AG04450 (cell line): ENCODE data around the gene PGM2L1. TPM values are rescaled to one million over a fixed set of nuclear protein-coding genes. Genes with fewer than 3 reads are reported as not detected.

ENCODE experiments used
- CTCF ChIA-PET: fragments of 300-600, 350-600 bp; formaldehyde crosslinking; extraction: SDS; loops from one replicate; lab custom pipeline; 2022; ENCODE audit warnings: antibody characterized with exemption, inconsistent platforms; lab: Charles Lee
- POLR2A ChIA-PET: fragments of 350-600 bp; formaldehyde crosslinking; extraction: SDS; loops from one replicate; lab custom pipeline; 2021; ENCODE audit warnings: antibody characterized with exemption, inconsistent platforms; lab: Yijun Ruan, JAX
- DNase-seq: peaks from one replicate; pipeline ENCODE4 v3.0.0-alpha.2; 2011; ENCODE audit warnings: low read depth, low spot score
- H3K27ac ChIP-seq: one replicate; pipeline ENCODE4 v1.5.1; 2012; ENCODE audit warnings: low read depth, low read length, control low read depth
- H3K27me3 ChIP-seq: one replicate; pipeline ENCODE4 v1.6.0; 2012; ENCODE audit warnings: low read length; ENCODE audit not compliant: control insufficient read depth, insufficient read depth
- H3K4me3 ChIP-seq: 2 replicates; pipeline ENCODE4 v1.5.1; 2011; ENCODE audit warnings: mild to moderate bottlenecking, low read depth, low read length, control low read depth
- H3K9me3 ChIP-seq: 2 replicates; pipeline ENCODE4 v1.5.1; 2012; ENCODE audit warnings: low read length; ENCODE audit not compliant: control insufficient read depth, insufficient read depth
- polyA plus RNA-seq: library from polyadenylated mRNA; depleted of rRNA; stranded (reverse); fragments of >200 nt; gene quantifications from 2 replicates; pipeline ENCODE4 v1.2.3, GENCODE V29; 2011
- TF ChIP-seq, protein P1 (sequence below): IDR thresholded peaks from 2 replicates; pipeline ENCODE4 v1.5.1; 2011; ENCODE audit warnings: low read depth, low read length, control low read depth, inconsistent platforms

PGM2L1 gene
- polyA plus RNA-seq, 1 experiment: 2.6 TPM

GRCh38 chr11:74392256-74392655 lies 6.0 kb downstream of the PGM2L1 start:
- no peaks in the 10 kb centered on the region for H3K9me3 ChIP-seq
- no peaks in the 10 kb centered on the region for H3K27me3 ChIP-seq
- no peak overlapping the region for H3K27ac ChIP-seq
- no peak overlapping the region for H3K4me3 ChIP-seq
- POLR2A ChIA-PET: no interaction called here
- CTCF ChIA-PET: interaction anchor here (1.2 to 5.2 kb wide), 2 partner anchors 22 to 59 kb away, joined by 3 to 61 read pairs; no protein-coding TSS in a partner anchor
- no peak for DNase-seq
- TF ChIP-seq, protein P1, sequence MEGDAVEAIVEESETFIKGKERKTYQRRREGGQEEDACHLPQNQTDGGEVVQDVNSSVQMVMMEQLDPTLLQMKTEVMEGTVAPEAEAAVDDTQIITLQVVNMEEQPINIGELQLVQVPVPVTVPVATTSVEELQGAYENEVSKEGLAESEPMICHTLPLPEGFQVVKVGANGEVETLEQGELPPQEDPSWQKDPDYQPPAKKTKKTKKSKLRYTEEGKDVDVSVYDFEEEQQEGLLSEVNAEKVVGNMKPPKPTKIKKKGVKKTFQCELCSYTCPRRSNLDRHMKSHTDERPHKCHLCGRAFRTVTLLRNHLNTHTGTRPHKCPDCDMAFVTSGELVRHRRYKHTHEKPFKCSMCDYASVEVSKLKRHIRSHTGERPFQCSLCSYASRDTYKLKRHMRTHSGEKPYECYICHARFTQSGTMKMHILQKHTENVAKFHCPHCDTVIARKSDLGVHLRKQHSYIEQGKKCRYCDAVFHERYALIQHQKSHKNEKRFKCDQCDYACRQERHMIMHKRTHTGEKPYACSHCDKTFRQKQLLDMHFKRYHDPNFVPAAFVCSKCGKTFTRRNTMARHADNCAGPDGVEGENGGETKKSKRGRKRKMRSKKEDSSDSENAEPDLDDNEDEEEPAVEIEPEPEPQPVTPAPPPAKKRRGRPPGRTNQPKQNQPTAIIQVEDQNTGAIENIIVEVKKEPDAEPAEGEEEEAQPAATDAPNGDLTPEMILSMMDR: no peak

DNA sequence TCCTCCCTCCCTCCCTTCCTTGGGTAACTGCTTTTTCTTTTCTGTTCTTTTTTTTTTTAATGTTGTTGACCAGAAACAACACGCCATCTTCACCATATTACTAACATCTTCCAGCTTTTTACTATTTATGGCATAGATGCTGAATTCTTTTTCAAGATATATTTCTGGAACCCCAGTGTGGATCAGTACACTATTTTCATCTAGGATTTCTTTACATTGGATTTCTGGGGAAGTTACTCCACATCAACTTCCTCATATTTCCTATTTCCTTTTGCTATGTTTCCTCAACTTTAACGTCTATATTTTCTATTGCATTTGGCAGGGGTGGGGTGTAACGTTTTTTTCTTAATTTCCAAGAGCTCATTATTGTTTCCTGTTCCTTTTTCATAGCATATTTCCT lies 7.0 kb downstream of the PGM2L1 start:
- no peak for DNase-seq
- Histone ChIP-seq H3K9me3 (no peaks in the 10 kb centered on the region), H3K27ac (no peak overlapping the region), H3K4me3 (no peak overlapping the region), H3K27me3 (no peaks in the 10 kb centered on the region)
- ChIA-PET POLR2A (no interaction called here), CTCF (interaction anchor here (1.0 to 5.2 kb wide), 4 partner anchors 21 to 135 kb away, joined by 3 to 61 read pairs (median 6); no protein-coding TSS in a partner anchor)
- TF ChIP-seq, protein P1: no peak

DNA sequence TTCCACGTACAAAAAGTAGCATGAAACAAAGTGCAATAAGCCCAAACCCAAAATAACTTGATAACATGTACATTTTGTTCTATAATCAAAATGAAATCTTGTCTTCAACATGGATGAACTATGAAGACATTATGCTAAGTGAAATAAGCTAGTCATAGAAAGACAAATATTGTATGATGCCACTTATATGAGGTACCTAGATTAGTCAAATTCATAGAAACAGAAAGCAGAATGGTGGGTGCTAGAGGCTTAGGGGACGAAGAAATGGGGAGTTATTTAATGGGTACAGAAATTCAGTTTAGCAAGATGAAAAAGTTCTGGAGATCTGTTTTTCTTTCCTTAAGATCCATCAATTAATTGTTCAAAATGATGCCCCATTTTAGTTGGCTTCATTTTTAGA lies 7.5 kb downstream of the PGM2L1 start:
- Histone ChIP-seq H3K4me3 (no peak overlapping the region), H3K9me3 (no peaks in the 10 kb centered on the region), H3K27me3 (no peaks in the 10 kb centered on the region), H3K27ac (no peak overlapping the region)
- TF ChIP-seq, protein P1: no peak
- no peak for DNase-seq
- ChIA-PET CTCF (interaction anchor here (0.7 to 5.2 kb wide), 6 partner anchors 50 to 135 kb away, joined by 3 to 61 read pairs (median 8); no protein-coding TSS in a partner anchor), POLR2A (no interaction called here)

DNA sequence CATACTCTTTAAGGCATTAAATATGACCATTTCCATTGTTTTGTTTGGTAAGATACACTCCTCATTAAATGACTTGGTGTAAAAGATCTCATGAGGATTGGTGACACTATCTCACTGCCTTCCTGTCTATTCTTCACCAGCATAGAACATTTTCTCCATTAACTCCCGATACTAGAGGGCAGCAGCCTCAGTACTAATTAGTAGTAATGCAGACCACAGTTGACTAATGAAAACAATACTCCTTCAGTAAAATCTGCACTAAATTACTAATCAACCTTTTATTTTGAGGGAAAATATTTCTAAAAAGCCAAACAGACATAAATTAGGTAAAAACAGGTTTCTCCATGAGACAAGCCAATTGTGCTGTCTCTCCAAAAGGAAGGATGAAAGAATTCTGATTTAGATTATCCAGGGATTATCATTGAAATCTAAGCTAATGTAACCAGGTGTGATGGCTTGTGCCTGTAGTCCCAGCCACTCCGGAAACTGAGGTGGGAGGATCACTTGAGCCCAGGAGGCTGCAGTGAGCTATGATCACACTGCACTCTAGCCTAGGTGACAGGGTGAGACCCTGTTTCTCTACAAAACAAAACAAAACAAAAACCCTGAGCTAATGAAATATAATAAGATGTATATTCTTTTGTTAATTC lies 9.4 kb downstream of the PGM2L1 start:
- Histone ChIP-seq H3K27ac (no peak overlapping the region), H3K4me3 (no peak overlapping the region), H3K27me3 (no peaks in the 10 kb centered on the region), H3K9me3 (no peaks in the 10 kb centered on the region)
- ChIA-PET POLR2A (interaction anchor here (1.0 kb wide), 1 partner anchor 10 kb away, joined by 8 read pairs; the partner anchor contains the start of gene PGM2L1), CTCF (interaction anchor here (0.6 to 5.2 kb wide), 40 partner anchors 9 to 350 kb away, joined by 3 to 61 read pairs (median 5); partner anchors contain the start of genes LIPT2 and PGM2L1)
- TF ChIP-seq, protein P1: peak; percentile 84
- DNase-seq: no peak

- TF ChIP-seq, protein P1: no peak
- H3K9me3 ChIP-seq: no peaks in the 10 kb centered on the region
- no peak overlapping the region for H3K27ac ChIP-seq
- no peaks in the 10 kb centered on the region for H3K27me3 ChIP-seq
- POLR2A ChIA-PET: interaction anchor here (0.6 kb wide), 1 partner anchor 64 kb away, joined by 9 read pairs; no protein-coding TSS in a partner anchor
- H3K4me3 ChIP-seq: no peak overlapping the region
- CTCF ChIA-PET: interaction anchor here (1.0 kb wide), 1 partner anchor 67 kb away, joined by 3 read pairs; no protein-coding TSS in a partner anchor
- DNase-seq: no peak
These were observed 13.6 kb downstream of the PGM2L1 start for GRCh38 chr11:74384641-74385040.
